ENCODE data around the gene ROBO1.
A peak's percentile ranks its signal among the peaks of the same experiment; 100 is the strongest.

The ROBO1 gene

DNA sequence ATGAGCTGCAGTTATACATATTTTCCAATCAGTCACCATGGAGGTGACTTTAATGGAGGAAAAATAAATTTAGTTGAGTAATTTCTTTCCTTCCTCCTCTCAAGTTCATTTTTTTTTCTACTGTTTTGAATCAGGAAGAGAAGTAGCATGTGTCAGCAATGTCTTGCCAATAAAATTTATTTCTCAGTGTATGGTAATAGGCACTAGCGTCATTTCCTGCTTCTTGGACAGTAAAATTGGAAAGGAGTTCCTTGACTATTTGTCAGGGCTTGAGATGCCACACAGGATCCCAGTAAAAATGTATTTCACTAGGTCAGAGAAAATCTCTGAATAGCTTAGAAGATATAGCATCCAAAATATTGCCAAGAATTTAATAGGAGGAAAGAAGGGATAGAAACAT, 605.9 kb downstream of the ROBO1 start:
- TF ChIP-seq CTCF (IDR thresholded peaks at IDR 0.05) = no peak
- Mint-ChIP-seq H3K27ac (no peak overlapping the region), H3K36me3 (ENCODE audit: low read depth) (no peaks in the 10 kb centered on the region), H3K27me3 (ENCODE audit: low read depth, poor library complexity) (no peaks in the 10 kb centered on the region), H3K4me1 (no peaks in the 10 kb centered on the region), H3K9me3 (no peaks in the 10 kb centered on the region), H3K4me3 (no peak overlapping the region)
- DNase-seq = no peak

DNA sequence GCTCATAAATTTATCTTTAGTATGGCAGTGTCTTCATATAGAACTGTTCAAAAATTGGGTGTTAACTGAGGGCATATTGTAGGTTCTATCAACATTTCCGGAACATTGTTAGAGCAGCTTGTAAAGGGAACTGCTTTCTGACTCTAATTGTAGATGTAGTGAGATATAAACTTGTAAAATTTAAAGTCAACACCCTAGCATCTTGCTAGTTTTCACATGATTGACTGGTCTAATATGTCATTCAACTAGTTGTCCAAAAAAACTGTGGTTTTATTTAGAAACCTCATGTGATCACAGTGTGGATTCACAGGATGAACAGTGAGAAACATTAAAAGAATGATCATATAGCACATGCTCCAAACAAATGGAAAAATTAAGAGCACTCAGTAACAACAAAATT, 607.4 kb downstream of the ROBO1 start:
- no peak overlapping the region for H3K4me3 Mint-ChIP-seq
- H3K27me3 Mint-ChIP-seq (ENCODE audit: low read depth, poor library complexity) = no peaks in the 10 kb centered on the region
- no peak for TF ChIP-seq CTCF (IDR thresholded peaks at IDR 0.05)
- H3K27ac Mint-ChIP-seq = no peak overlapping the region
- H3K9me3 Mint-ChIP-seq = no peaks in the 10 kb centered on the region
- no peaks in the 10 kb centered on the region for H3K36me3 Mint-ChIP-seq (ENCODE audit: low read depth)
- H3K4me1 Mint-ChIP-seq = no peaks in the 10 kb centered on the region
- no peak for DNase-seq

DNA sequence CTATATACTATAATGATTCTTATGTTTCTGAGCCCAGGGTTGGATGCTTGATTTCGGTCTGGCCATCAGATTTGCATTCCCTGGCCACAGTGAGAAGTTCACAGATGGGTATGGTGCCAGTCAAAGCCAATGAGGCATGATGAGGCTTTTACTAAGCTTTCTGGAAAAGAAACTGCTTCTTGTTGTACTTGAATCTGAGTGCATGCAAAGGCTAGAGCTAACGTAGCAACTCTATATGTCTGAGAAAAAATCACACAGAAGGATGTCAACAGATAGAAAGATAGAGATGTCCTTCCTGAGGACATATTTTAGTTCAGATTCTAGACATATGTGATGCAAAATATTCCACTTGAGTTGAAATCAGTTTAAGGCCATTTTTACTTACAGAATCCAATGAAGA, 608.1 kb downstream of the ROBO1 start:
- no peak for TF ChIP-seq CTCF (IDR thresholded peaks at IDR 0.05)
- no peak for DNase-seq
- Mint-ChIP-seq H3K27me3 (ENCODE audit: low read depth, poor library complexity) (no peaks in the 10 kb centered on the region), H3K4me1 (peaks cover 4% of the 10 kb centered on the region), H3K36me3 (ENCODE audit: low read depth) (no peaks in the 10 kb centered on the region), H3K27ac (no peak overlapping the region), H3K4me3 (no peak overlapping the region), H3K9me3 (no peaks in the 10 kb centered on the region)

DNA sequence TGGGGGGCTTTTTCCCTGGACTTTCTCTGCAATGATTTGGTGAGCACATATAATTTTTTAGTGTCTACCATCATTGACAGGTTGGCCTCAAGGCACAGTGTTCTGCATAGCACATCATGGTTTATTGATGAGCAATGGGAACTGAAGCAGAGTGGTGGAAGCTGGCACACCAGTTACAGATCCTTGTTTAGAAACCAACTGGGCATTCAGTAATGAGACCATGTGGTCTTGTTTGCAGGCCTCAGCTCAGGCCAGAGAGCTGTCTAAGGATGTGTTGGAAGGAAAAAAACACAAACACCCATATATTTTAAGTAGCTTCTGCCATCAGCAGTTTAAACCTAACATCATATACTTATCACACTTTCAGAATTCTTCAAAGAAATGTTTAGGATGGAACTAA, 610.6 kb downstream of the ROBO1 start:
- H3K27me3 Mint-ChIP-seq (ENCODE audit: low read depth, poor library complexity) = no peaks in the 10 kb centered on the region
- TF ChIP-seq CTCF (IDR thresholded peaks at IDR 0.05) = no peak
- H3K4me1 Mint-ChIP-seq = peaks cover 6% of the 10 kb centered on the region
- H3K36me3 Mint-ChIP-seq (ENCODE audit: low read depth) = no peaks in the 10 kb centered on the region
- H3K4me3 Mint-ChIP-seq = no peak overlapping the region
- no peak for DNase-seq
- no peaks in the 10 kb centered on the region for H3K9me3 Mint-ChIP-seq
- H3K27ac Mint-ChIP-seq = no peak overlapping the region

DNA sequence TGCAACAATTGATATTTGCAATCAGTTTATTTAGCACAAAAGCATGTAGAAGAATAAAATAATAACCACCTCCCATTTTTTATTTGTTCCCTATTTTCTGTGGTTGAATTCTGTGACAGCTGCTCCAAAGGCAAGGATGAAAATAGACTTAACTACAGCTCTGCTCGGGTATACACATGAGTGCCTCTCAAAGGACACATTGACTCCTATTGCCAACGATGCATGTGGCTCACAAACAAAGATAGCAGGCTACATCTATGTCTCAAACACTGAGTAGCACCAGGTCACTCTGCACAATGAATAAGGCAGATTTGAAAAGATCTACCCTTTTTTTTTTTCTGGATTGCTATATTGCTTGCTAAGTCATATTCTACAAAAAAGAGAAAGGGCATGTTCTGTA, 612.9 kb downstream of the ROBO1 start:
- H3K27me3 Mint-ChIP-seq (ENCODE audit: low read depth, poor library complexity) = no peaks in the 10 kb centered on the region
- peaks cover 4% of the 10 kb centered on the region for H3K36me3 Mint-ChIP-seq (ENCODE audit: low read depth)
- no peak overlapping the region for H3K4me3 Mint-ChIP-seq
- peak overlapping the region; percentile 46 for H3K27ac Mint-ChIP-seq
- H3K9me3 Mint-ChIP-seq = peaks cover 10% of the 10 kb centered on the region
- no peak for DNase-seq
- TF ChIP-seq CTCF (IDR thresholded peaks at IDR 0.05) = no peak
- peaks cover 6% of the 10 kb centered on the region for H3K4me1 Mint-ChIP-seq

- DNase-seq = no peak
- no peaks in the 10 kb centered on the region for H3K27me3 Mint-ChIP-seq (ENCODE audit: low read depth, poor library complexity)
- TF ChIP-seq CTCF (IDR thresholded peaks at IDR 0.05) = no peak
- no peaks in the 10 kb centered on the region for H3K4me1 Mint-ChIP-seq
- no peak overlapping the region for H3K4me3 Mint-ChIP-seq
- H3K36me3 Mint-ChIP-seq (ENCODE audit: low read depth) = peaks cover 4% of the 10 kb centered on the region
- H3K9me3 Mint-ChIP-seq = peaks cover 10% of the 10 kb centered on the region
- no peak overlapping the region for H3K27ac Mint-ChIP-seq
These were observed 619.0 kb downstream of the ROBO1 start for GRCh38 chr3:79148786-79149185.
